Testis (tissue), 3 donors: ENCODE measurements around the gene CYP3A4. TPM values are rescaled to one million over a fixed set of nuclear protein-coding genes. Genes with fewer than 3 reads are reported as not detected.

Experiments used
- DNase-seq: peaks from one replicate; pipeline ENCODE4 v3.0.0-alpha.2; 2019
- H3K27ac ChIP-seq, 2 donors: fragments of 200-600 bp; sonication (generic); one replicate each; pipeline ENCODE4 v1.5.1; 2019
- H3K27me3 ChIP-seq: fragments of 200-600 bp; sonication (generic); one replicate; pipeline ENCODE4 v1.5.1; 2019
- H3K36me3 ChIP-seq: fragments of 200-600 bp; sonication (generic); one replicate; pipeline ENCODE4 v1.5.1; 2017; ENCODE audit warnings: low read depth; ENCODE audit errors: missing control alignments
- H3K4me1 ChIP-seq: fragments of 200-600 bp; sonication (generic); one replicate; pipeline ENCODE4 v1.5.1; 2019
- H3K4me3 ChIP-seq, 2 donors: fragments of 200-600 bp; sonication (generic); one replicate each; pipeline ENCODE4 v1.5.1; 2017 to 2019
- H3K9me3 ChIP-seq: fragments of 200-600 bp; sonication (generic); one replicate; pipeline ENCODE4 v1.5.1; 2017
- CTCF ChIP-seq, 3 experiments: fragments of 450-650 bp in 2 of 3; fragments of 200-600 bp in 1 of 3; sonication (generic) in 1 of 3; IDR thresholded peaks; one replicate each; pipeline ENCODE4 v1.5.1; 2016 to 2019; ENCODE audit warnings: antibody characterized with exemption in 3 of 3, mild to moderate bottlenecking in 2 of 3, moderate library complexity in 1 of 3
- POLR2A ChIP-seq: fragments of 450-650 bp; IDR thresholded peaks from one replicate; pipeline ENCODE4 v1.6.1; 2017; ENCODE audit warnings: antibody characterized with exemption, mild to moderate bottlenecking, moderate library complexity
- WGBS, 2 donors: methylation state at CpG; one replicate each; pipeline ENCODE4 v1.1.5; 2018; 5-methylcytosine and 5-hydroxymethylcytosine counted together
- intact Hi-C: fragments of 100-400 bp; cut with DNase I; formaldehyde crosslinking; loops from one replicate; pipeline ENCODE4 v1.15.1; 2023; ENCODE audit warnings: low total_unique reads
- polyA plus RNA-seq: library from polyadenylated mRNA; stranded (reverse); fragments of 350-450 nt; fragmentation: Illumina TruSeq; extraction: RNeasy Lipid Tissue Mini Kit (QIAGEN cat#74804); gene quantifications from one replicate; pipeline ENCODE4 v1.2.3, GENCODE V29; 2014; ENCODE audit warnings: low read depth, low replicate concordance; ENCODE audit not compliant: insufficient read depth
- total RNA-seq, 2 donors: library from RNA; depleted of rRNA; stranded (reverse); fragments of >200 nt; gene quantifications; one replicate each; pipeline ENCODE4 v1.2.3, GENCODE V29; 2016

The CYP3A4 gene
- total and polyA plus RNA-seq, 3 donors from 2014 or later = 0.34 to 1.8 (median 1.3) TPM

DNA sequence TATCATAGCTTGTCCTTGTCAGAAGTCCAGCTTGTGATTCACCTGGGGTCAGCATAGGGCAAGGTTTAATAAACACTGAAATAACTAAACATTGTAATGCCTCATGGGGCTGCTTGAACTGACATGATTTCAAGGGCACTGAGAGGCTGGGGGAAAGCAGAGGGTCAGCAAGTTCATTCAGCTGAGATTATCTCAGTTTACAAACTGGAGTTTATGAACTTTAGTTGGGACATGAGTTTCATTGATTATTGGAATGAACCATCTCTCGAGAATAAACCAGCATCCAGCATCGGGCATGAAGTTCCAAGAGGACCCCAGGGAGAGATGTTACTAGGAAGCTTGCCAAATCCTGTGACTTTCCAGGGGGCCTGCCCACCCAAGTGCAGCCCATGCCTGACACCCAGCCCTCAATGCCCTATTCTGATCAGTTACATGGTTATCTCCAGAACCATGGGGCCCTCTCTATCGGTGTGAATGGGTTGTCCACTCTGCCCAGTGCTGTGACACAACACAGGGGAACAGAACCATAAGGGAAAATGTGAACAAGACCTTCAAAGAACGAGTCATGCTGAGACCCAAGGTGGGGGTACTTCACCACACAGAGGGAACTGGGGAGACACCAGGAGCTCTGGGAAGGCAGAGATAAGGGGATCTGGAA lies 41.1 kb downstream of the CYP3A4 start:
- Histone ChIP-seq H3K27me3 (no peaks in the 10 kb centered on the region), H3K4me3 (no peak overlapping the region), H3K36me3 (no peaks in the 10 kb centered on the region), H3K4me1 (no peaks in the 10 kb centered on the region), H3K9me3 (no peaks in the 10 kb centered on the region), H3K27ac (no peak overlapping the region)
- 86 to 90% methylated on average over 3 to 4 of the region's 4 CpGs for WGBS, 2 donors
- DNase-seq = no peak
- intact Hi-C loops = no loop called here
- TF ChIP-seq POLR2A (no peak), CTCF (IDR thresholded peaks at IDR 0.05) (no peak)

- TF ChIP-seq CTCF (IDR thresholded peaks at IDR 0.05) (no peak), POLR2A (no peak)
- no peaks in the 10 kb centered on the region for H3K9me3 ChIP-seq
- DNase-seq = no peak
- H3K4me3 ChIP-seq = no peak overlapping the region
- intact Hi-C loops = no loop called here
- H3K27me3 ChIP-seq = no peaks in the 10 kb centered on the region
- H3K4me1 ChIP-seq = no peaks in the 10 kb centered on the region
- no peak overlapping the region for H3K27ac ChIP-seq
- 94 to 100% methylated on average over 2 of the region's 2 CpGs for WGBS, 2 donors
- H3K36me3 ChIP-seq = no peaks in the 10 kb centered on the region
Measured at GRCh38 chr7:99741441-99741795, 42.6 kb downstream of the CYP3A4 start.

GRCh38 chr7:99740573-99741440 lies 43.2 kb downstream of the CYP3A4 start:
- TF ChIP-seq POLR2A = no peak
- no peak for TF ChIP-seq CTCF (IDR thresholded peaks at IDR 0.05)
- Histone ChIP-seq H3K4me1 (no peaks in the 10 kb centered on the region), H3K27me3 (no peaks in the 10 kb centered on the region), H3K27ac (no peak overlapping the region), H3K9me3 (no peaks in the 10 kb centered on the region), H3K4me3 (no peak overlapping the region), H3K36me3 (no peaks in the 10 kb centered on the region)
- DNase-seq = no peak
- intact Hi-C loops = no loop called here
- WGBS, 2 donors = 76 to 90% methylated on average over 5 of the region's 5 CpGs

GRCh38 chr7:99739699-99740572 lies 44.0 kb downstream of the CYP3A4 start:
- Histone ChIP-seq H3K4me1 (no peaks in the 10 kb centered on the region), H3K4me3 (no peak overlapping the region), H3K36me3 (no peaks in the 10 kb centered on the region), H3K27me3 (no peaks in the 10 kb centered on the region), H3K27ac (no peak overlapping the region), H3K9me3 (no peaks in the 10 kb centered on the region)
- 88 to 92% methylated on average over 2 of the region's 2 CpGs for WGBS, 2 donors
- intact Hi-C loops = no loop called here
- no peak for TF ChIP-seq POLR2A
- TF ChIP-seq CTCF (IDR thresholded peaks at IDR 0.05) = no peak
- DNase-seq = no peak
